A549 (cell line): ENCODE results near the gene CPT1B.

Experiments
- EP300 ChIP-seq, 2 experiments: fragments of >200 bp; sonication (Bioruptor Twin); formaldehyde crosslinking; IDR thresholded peaks; 2 replicates in 1 of 2; 3 replicates in 1 of 2; pipeline ENCODE4 v1.6.1; 2016 to 2017
- POLR2A ChIP-seq: IDR thresholded peaks from 2 replicates; pipeline ENCODE4 v1.6.1; 2012; ENCODE audit warnings: mild to moderate bottlenecking, low read length
- TF ChIP-seq, protein P1 (sequence below): fragments of >200 bp; sonication (Bioruptor Twin); formaldehyde crosslinking; IDR thresholded peaks from 3 replicates; pipeline ENCODE4 v1.5.1; 2016

DNA sequence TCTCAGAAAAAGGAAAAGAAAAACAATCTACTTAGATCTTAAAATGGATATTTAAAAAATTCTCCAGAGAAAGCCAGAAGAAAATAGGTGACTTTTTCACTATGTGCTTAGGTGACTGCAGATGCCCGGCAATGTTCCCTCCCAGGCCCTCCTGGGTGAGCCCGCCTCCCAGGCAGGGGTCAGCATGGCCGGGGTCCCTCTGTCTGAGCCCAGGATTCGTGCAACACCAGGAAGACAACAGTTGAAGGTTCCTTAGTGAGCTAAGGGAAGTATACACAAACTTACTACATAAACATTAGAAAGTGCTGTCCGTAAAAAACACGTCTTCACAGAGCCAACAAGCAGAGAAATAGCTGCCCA lies 33.9 kb upstream of the CPT1B start:
- TF ChIP-seq, protein P1, sequence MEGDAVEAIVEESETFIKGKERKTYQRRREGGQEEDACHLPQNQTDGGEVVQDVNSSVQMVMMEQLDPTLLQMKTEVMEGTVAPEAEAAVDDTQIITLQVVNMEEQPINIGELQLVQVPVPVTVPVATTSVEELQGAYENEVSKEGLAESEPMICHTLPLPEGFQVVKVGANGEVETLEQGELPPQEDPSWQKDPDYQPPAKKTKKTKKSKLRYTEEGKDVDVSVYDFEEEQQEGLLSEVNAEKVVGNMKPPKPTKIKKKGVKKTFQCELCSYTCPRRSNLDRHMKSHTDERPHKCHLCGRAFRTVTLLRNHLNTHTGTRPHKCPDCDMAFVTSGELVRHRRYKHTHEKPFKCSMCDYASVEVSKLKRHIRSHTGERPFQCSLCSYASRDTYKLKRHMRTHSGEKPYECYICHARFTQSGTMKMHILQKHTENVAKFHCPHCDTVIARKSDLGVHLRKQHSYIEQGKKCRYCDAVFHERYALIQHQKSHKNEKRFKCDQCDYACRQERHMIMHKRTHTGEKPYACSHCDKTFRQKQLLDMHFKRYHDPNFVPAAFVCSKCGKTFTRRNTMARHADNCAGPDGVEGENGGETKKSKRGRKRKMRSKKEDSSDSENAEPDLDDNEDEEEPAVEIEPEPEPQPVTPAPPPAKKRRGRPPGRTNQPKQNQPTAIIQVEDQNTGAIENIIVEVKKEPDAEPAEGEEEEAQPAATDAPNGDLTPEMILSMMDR: no peak
- no peak for TF ChIP-seq EP300 (IDR thresholded peaks at IDR 0.05)
- no peak for TF ChIP-seq POLR2A
